GM18498 (cell line): Measurements from ENCODE around the gene RBPJL.

Experiments
- ATAC-seq: cut with Tn5 transposase; IDR thresholded peaks from one replicate; pipeline ENCODE4 v1.9.1; 2021; ENCODE audit warnings: mild to moderate bottlenecking, moderate library complexity; ENCODE audit not compliant: unreplicated experiment

RBPJL gene

GRCh38 chr20:45316150-45317080, 9.8 kb downstream of the RBPJL start:
- ATAC-seq = no peak

GRCh38 chr20:45317826-45318225, 11.2 kb downstream of the RBPJL start:
- no peak for ATAC-seq

- ATAC-seq = no peak
Observed at GRCh38 chr20:45318386-45318939, 11.8 kb downstream of the RBPJL start.

GRCh38 chr20:45318948-45319347, 12.3 kb downstream of the RBPJL start:
- ATAC-seq = no peak

- ATAC-seq = peak; percentile 84
Observed at GRCh38 chr20:45320948-45321595, 14.4 kb downstream of the RBPJL start.

GRCh38 chr20:45322952-45323383, 16.3 kb downstream of the RBPJL start:
- ATAC-seq = peak; percentile 43

GRCh38 chr20:45323731-45324130, 17.1 kb downstream of the RBPJL start:
- no peak for ATAC-seq

- no peak for ATAC-seq
Observed at GRCh38 chr20:45325371-45325770, 18.7 kb downstream of the RBPJL start.

GRCh38 chr20:45328451-45328850, 21.8 kb downstream of the RBPJL start:
- no peak for ATAC-seq

- ATAC-seq = no peak
Observed at GRCh38 chr20:45329497-45330319, 23.1 kb downstream of the RBPJL start.

GRCh38 chr20:45330476-45330875, 23.8 kb downstream of the RBPJL start:
- no peak for ATAC-seq

GRCh38 chr20:45336530-45337366, 30.1 kb downstream of the RBPJL start:
- no peak for ATAC-seq

- no peak for ATAC-seq
Observed at GRCh38 chr20:45337367-45338120, 30.9 kb downstream of the RBPJL start.

- no peak for ATAC-seq
Observed at GRCh38 chr20:45338121-45339030, 31.7 kb downstream of the RBPJL start.

- ATAC-seq = no peak
Observed at GRCh38 chr20:45339084-45339483, 32.4 kb downstream of the RBPJL start.

- ATAC-seq = no peak
Observed at GRCh38 chr20:45339799-45340198, 33.2 kb downstream of the RBPJL start.

- ATAC-seq = no peak
Observed at GRCh38 chr20:45340236-45340847, 33.7 kb downstream of the RBPJL start.

- no peak for ATAC-seq
Observed at GRCh38 chr20:45340951-45341350, 34.3 kb downstream of the RBPJL start.
